ENCODE results near the gene CYLC2.

Gene CYLC2, protein sequence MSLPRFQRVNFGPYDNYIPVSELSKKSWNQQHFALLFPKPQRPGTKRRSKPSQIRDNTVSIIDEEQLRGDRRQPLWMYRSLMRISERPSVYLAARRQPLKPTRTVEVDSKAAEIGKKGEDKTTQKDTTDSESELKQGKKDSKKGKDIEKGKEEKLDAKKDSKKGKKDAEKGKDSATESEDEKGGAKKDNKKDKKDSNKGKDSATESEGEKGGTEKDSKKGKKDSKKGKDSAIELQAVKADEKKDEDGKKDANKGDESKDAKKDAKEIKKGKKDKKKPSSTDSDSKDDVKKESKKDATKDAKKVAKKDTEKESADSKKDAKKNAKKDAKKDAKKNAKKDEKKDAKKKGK

GRCh38 chr9:102995033-102995432 is at the start of gene CYLC2:
Gene CYLC2, plus strand, starts transcription at chr9:102995333. Its CDS starts 48 bp downstream, at chr9:102995381.
- no peak for DNase-seq

DNA sequence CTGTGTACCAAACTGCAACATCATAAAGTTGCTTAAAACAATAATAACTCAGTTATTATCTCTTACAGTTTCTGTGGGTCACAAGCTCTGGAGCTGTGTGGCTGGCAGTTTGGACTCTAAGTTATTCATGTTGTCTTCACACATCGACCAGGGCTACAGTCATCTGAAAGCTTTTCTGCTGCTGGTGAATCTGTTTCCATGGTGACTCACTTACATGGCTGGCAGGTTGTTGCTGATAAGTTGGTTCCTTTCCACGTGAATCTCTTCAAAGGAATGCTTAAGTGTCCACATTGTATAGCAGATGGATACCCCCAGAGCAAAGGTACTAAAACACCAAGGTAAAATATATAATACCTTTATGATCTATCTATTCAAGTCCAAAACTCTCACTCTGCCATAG is 44.8 kb upstream of the CYLC2 start:
- no peak for DNase-seq

DNA sequence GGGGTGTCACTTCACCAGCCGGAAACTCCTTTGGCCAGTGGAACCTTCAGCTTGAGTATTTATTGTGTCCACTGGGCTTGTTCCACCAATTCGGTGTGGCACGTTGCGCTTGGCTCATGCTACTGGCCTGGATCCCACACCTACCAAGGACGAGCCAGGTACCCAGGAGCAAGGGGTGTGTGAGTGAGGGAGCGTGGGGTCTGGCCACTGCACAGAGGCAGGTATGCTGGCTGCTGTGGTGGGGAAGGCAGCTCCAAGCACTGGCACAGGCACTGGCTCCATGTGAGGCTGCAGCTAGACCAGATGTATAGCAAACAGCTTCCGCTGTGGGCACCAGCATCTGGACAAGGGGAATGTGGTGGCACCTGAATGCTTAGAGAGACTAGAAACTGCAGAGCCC is 28.1 kb upstream of the CYLC2 start:
- no peak for DNase-seq

DNA sequence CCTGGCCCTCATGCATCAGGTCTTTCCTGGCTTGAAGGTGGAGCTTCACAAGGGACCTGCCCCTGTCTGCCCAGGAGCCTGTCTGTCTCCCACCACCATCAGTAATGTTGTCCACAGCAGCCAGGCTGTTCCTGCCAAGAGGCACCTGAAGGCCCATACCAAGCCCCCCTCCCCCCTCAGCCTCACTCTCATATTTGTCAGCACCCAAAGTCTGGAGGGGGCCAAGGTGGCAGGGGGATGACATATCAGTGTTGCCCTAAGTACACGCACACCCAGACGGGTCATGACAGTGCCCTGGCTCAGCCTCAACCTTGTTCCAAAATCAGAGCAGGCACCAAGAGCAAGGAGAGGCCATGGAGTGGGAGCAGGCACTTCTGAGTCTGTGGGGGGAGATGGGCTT is 27.2 kb upstream of the CYLC2 start:
- DNase-seq, result no peak

DNA sequence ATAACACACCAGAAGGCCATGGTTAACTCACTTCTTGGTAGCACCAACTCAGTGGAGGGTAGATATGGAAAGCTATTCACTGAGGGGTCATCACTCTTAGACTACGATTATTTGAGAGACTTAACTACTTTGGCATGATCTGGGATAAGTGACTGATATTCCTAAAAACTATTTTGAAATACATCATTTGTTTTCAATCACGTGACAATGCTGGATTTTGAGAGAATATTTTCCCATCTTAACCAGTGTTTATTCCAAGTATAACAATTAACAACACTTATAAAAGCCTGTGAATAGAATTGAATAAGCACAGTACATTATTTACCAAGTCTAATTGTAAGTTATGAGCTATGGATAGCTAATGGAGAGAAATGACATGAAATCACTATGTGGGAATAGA is 22.4 kb upstream of the CYLC2 start:
- DNase-seq, result no peak

DNA sequence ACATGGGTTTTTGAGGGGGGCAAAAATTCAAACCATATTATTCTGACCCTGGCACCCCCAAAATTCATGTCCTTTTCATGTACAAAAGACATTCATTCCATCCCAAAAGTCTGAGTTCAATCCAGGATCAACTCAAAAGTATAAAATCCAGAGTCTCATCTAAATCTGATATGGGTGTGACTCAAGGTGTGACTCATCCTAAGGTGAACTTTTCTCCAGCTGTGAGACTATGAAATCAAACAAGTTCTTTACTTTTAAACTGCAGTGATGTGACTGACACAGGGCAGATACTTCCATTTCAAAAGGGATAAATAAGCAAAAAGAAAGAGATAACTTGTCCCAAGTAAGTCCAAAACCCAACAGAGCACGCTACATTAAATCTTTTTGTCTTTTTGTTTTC is 20.6 kb upstream of the CYLC2 start:
- no peak for DNase-seq

DNA sequence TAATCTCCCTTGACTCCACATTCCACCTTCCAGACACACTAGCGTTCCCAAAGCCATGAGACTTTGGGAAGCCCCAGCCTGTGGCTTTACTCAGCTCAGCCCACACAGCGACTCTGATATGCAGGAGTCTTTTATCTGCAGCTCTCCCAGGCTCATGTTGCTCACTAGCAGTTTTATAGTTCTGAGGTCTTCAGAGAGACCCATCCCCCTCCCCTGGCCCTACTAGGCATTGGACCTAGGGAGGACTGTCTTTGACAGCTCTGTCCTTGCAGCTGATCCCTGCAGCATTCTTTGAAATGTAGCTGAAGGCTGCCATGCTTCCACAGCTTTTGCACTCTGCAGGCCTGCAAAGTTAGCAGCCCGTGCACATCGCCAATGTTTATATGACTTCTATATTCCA is 19.9 kb upstream of the CYLC2 start:
- DNase-seq, result no peak

- no peak for DNase-seq
Measured at GRCh38 chr9:102985162-102985895, 9.8 kb upstream of the CYLC2 start.

- DNase-seq, result no peak
Measured at GRCh38 chr9:102986425-102986824, 8.7 kb upstream of the CYLC2 start.

- no peak for DNase-seq
Measured at GRCh38 chr9:103003689-103004088, 8.6 kb downstream of the CYLC2 start.

DNA sequence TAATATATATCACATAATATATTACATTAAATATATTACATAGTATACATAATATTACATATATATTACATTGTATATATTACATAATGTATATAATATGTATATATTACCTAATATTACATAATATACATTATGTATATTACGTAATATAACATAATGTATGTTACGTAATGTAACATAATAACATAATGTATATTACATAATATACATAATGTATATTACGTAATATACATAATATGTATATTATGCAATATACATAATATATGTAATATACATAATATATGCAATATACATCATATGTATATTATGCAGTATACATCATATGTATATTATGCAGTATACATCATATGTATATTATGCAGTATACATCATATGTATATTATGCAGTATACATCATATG is 19.1 kb downstream of the CYLC2 start:
- no peak for DNase-seq

DNA sequence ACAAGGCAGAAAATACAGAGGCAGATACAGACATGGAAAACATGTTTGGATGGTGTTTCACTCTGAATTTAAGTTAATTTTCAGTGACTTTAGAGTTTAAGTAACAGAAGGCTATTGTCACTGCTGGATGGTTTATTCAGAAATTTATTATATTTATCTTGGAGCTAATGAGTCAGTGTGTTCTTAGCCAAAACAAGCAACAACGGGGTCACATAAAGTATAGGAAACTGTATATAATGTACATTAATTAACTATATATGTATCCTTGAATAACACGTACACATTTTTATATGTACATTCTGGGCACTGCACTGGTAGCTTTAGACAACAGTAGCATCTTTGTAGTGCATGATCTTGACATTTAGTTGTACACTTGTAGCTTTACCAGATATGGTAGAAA is 30.7 kb downstream of the CYLC2 start:
- no peak for DNase-seq

DNA sequence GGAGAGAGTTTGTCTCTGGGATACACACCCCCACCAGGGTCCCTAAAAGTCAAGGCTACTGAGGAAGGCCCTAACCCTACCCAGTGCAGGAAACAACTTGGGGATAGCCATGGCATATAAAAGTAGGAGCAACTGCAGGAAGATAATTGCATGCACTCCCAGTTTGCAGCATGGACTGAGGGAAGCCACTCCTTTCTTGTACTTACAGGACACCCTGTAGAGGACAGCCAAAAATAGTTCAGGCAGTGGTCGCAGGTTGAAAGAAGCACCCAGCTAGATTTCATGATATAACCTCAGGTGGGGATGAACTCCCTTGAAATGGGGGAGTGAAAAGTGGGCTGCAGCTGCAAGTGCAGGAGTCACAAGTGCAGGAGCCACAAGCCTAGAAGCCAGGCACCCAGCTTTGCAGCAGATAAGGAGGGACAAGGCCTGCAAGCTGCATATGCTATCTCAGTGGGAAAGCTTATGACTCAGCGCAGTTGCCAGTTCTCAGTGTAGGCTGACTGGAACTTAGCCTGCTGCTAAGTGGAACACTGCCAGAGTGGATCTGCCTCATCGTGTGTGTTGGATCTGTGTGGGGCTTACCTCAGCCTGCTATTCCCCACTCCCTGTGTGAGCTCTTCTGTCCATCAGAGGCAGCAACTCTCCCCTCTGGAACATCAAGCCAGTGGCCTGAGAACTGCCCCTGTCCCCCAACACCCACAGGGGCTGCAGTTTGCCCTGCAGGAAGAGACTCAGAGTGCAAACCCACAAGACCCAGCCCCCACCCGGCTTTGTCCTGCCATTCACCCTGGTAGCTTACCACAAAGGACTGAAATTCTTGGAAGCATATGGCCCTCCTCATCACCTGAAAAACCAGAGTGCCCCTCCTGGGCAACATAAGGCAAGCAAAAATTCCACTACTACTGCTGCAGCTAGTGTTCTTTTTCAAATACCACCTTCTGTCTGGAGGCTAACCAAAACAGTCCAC is 42.7 kb downstream of the CYLC2 start:
- DNase-seq, result no peak

DNA sequence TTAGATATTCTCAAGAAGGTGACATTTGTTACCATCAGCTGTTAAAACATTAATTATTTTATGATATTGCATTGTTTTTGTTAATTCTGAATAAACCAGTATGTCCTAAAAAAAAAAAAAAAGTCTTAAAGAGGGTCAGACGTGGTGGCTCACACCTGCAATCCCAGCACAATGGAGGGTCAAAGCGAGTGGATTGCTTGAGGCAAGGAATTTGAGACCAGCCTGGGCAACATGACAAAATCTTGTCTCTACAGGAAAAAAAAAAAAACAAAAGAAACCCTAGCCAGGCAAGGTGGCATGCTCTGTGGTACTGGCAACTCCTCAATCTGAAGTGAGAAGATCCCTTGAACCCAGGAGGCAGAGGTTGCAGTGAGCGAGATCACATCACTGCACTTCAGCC is 46.8 kb downstream of the CYLC2 start:
- no peak for DNase-seq

Data from NCI-H2171 (cell line).